T47D (cell line): ENCODE data around the gene ENPP1.
"Not testable (repeated sequence)": the region's sequence is repeated elsewhere in the genome, so short reads cannot be mapped to it uniquely, and the experiment has no call there.

Source experiments
- DNase-seq, 2 experiments: peaks; one replicate each; pipeline versions ENCODE4 v3.0.0 to v3.0.0-alpha.2; 2011 to 2012; ENCODE audit warnings: low read depth in 1 of 2, low spot score in 1 of 2
- JUND ChIP-seq: IDR thresholded peaks from 2 replicates; pipeline ENCODE4 v1.6.1; 2012; ENCODE audit warnings: low read depth
- in situ Hi-C: cut with HindIII; loops from 2 replicates; pipeline ENCODE4 v1.10.0; 2016; ENCODE audit warnings: low sequenced_read_pairs, low pct_unique_long_range_greater_than_20kb

The ENPP1 gene

DNA sequence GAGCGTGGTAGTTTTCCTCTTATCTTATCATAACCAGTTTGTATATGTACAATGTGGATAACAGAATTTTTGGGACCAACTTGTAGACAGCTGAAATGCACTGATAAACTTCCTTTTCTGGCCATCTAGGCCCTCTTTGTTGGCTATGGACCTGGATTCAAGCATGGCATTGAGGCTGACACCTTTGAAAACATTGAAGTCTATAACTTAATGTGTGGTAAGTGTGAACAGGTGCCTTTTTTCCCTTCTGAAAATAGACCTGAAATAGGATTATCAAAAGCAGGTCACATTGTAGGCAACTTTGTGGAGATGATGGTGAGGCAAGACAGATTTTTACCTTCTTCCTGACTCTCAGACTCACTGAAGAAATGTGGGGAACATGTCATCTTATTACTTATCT, 67.8 kb downstream of the ENPP1 start:
- in situ Hi-C loops = no loop called here
- no peak for DNase-seq
- TF ChIP-seq JUND = no peak

DNA sequence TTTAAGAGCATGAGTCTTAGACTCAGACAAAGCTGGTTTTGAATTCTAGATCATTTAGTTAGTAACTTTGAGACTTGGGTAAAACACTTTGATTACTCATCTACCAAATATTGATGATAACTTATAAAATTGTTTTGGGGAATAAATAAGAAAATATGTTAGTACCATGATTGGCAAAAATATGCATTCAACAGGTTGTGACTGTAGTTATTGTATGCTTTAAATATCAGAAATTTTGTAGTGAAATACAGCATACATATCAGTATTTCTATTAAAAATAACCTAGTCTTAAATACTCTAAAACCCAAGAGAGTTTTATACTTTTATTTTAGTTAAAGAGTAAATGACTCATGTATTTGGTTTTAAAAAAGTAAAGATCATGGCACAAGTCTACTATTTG, 68.7 kb downstream of the ENPP1 start:
- TF ChIP-seq JUND = no peak
- in situ Hi-C loops = no loop called here
- DNase-seq = no peak

DNA sequence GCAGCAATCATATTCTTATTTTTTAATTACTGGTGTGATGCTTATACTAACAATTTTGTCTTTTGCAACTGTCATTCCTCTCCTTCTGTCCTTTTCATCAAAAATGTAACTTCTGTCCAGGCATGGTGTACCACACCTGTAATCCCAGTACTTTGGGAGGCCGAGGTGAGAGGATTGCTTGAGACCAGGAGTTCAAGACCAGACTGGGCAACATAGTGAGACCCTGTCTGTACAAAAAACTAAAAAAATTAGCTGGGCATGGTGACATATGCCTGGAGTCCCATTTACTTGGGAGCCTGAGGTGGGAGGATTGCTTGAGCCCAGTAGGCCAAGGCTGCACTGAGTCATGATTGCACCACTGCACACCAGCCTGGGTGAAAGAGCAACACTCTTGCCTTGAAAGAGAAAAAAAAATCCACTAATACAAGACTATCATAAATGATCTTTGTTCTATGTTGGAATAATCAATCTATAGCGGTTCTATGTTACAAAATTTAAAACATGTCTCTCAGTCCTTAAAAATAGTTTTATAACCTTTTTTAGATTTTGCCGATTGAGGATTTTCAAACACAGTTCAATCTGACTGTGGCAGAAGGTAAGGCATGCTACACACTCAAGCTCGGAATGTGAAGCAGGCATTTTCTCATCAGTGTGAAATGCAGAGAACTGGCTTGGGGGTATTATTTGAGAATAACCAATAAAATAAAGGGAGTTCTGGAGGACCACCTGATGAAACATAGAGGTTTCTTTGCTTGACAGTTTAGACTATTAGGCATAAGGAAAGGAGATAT, 70.4 kb downstream of the ENPP1 start:
- no peak for DNase-seq
- in situ Hi-C loops = no loop called here
- TF ChIP-seq JUND = no peak

DNA sequence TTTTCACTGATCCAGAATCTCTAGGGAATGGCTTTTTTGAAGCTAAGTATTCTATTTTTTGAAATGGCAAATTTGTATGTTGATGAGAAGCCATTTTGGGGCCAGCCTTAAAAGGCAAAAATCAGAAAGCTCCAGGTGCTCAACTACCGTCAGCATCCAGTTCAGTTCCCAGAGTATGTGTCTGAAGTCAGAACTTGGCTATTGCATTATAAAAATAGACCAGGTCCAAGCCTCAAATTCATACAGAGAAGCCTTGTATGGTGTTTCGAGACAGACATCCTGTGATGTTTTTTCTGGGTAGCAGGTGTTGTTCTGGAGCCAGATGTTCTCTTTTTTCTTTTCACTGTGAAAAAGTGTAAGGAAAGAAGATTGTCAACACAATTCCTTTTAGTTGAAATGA, 75.2 kb downstream of the ENPP1 start:
- no peak for TF ChIP-seq JUND
- in situ Hi-C loops = no loop called here
- DNase-seq = no peak

DNA sequence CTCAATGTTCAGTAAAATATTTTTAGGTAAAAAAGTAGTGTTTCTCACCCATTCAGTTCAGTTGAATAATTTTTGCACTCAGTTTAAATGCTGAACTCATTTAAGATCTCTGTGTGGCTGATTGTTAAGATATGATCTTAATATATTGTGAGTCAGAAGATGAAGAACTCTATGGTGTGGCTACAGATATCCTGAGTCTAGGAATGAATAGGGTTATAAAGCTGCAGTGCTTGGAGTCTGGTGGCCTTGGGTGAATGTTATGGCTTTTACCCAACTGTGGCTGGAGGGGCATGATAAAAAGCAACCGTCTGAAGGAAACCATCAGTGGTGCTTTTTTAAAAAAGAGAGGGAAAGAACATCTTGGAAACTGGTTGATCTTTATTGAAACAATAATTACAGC, 77.4 kb downstream of the ENPP1 start:
- in situ Hi-C loops = no loop called here
- no peak for TF ChIP-seq JUND

DNA sequence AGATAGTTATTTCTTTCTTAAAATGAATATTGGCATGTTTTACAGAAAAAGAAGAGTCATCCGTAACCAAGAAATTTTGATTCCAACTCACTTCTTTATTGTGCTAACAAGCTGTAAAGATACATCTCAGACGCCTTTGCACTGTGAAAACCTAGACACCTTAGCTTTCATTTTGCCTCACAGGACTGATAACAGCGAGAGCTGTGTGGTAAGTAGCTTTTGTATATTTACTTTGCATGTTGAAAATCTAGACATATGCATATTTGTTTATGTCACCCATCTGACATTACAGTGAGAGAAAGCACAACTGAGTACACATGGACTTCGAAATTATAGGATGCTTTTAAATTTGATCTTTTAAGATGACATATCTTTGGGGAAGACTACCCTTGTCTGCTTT, 78.7 kb downstream of the ENPP1 start:
- in situ Hi-C loops = no loop called here
- no peak for TF ChIP-seq JUND
- no peak for DNase-seq

More for the DNA sequence above, 77.4 kb downstream of the ENPP1 start:
- no peak for DNase-seq

DNA sequence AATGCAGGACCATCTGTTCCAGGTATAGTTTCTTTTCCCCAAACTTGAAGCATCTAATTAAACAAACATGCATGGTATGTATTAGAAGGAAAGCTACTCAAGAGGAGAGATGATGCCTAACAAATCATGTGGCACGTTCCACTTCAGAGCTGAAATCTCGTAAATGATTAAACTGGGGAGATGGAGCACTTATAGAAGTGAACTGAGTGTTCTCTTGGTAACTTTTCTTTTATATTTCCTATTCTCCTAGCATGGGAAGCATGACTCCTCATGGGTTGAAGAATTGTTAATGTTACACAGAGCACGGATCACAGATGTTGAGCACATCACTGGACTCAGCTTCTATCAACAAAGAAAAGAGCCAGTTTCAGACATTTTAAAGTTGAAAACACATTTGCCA, 82.3 kb downstream of the ENPP1 start:
- no peak for DNase-seq
- in situ Hi-C loops = no loop called here
- no peak for TF ChIP-seq JUND

DNA sequence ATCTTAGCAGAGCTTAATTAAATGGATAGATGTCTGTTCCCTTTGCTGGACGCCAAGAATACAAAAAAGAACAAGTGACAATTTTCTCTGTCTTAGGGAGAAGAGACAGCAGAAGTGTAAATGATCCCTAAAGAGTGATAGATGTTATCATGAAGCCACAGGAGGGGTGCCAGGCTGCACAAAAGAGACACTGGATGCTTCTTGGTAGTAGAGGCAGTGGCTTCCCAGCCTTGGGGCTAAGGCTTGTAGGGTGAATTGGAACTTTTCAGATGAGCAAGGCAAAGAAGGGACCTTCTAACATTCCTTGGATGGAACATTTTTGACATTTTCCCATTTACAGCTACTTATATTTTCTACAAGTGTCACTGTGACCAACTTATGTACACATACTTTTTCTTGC, 85.4 kb downstream of the ENPP1 start:
- DNase-seq = no peak
- no peak for TF ChIP-seq JUND
- in situ Hi-C loops = no loop called here

DNA sequence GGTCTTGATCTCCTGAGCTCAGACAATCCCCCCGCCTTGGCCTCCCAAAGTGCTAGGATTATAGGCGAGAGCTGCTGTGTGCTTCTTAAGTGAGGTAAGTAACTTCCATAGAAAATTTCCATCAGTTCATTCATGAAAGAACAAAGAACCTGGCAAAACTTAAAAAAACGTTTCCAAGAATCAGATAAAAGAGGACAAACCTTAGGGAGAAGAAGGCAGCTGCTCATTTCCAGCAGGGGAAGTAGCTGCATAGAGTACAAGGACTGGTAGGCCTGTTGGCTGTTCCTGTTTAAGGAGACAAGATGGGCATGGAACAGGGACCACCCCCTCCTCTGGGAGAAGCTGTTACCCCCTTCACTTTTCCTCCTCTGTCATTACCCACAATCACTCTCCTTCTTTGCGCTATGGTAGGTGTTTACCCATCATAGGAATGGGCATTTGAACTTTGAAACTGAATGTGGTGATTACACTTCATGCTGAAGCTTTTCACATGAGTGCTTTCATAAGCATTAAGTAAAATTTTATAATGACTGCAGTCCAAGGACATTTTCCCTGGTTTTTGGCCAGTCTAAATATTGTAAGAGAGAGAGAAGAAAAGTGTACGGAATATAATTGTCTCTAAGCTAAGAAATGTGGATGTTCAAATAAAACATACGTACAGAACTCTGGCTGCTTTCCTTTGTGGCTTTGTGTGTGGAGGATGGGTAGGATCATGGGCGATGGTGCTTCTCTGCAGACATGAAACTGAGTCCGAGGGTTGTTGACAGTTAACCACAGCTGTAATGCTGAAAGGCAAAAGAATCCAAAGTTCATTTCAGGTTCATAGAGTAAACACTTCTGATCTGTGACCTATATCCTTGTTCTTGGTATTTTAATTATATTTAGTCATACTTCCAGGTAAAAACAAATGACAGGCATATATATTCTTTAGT, 86.9 kb downstream of the ENPP1 start:
- TF ChIP-seq JUND = no peak
- in situ Hi-C loops = no loop called here
- DNase-seq = peak in 1 of 2 experiments; percentile 29

DNA sequence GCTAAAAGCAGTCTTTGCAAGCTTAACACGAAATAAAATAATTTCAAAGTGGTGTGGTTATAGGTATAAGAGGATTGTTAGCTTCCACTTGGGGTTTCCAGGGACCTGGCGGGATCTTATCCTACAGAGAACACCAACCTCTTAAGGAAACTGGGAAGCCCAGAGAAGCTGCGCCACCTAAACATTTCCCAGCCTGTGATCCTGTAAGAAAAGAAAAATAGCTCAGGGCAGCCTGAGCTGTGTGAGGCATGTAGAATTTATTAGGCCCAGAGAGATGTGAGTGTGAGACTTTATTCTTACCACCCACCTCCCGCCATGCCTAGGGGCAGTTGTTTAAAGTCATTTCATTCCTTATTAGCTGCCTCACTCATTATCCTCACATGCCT, 89.2 kb downstream of the ENPP1 start:
- no peak for DNase-seq
- in situ Hi-C loops = no loop called here
- no peak for TF ChIP-seq JUND

DNA sequence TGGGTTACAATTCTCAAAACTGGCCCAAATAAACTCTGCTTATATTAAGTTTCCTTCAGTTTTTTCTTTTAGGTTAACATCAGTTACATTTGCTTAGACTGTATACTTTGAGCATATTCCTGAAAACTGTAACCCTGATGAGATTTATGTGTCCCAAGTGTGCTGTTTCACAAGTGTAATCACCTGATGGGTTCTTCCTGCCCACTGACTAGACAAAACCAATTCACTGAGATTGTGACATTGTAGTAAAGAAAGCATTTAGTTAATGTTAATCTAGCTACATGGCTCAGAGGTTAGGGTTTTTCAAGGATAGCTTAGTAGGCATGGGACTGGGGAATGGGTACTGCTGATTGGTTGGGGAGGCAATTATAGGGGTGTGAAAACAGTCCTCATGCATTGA, 89.8 kb downstream of the ENPP1 start:
- no peak for TF ChIP-seq JUND
- in situ Hi-C loops = no loop called here
- DNase-seq = no peak

DNA sequence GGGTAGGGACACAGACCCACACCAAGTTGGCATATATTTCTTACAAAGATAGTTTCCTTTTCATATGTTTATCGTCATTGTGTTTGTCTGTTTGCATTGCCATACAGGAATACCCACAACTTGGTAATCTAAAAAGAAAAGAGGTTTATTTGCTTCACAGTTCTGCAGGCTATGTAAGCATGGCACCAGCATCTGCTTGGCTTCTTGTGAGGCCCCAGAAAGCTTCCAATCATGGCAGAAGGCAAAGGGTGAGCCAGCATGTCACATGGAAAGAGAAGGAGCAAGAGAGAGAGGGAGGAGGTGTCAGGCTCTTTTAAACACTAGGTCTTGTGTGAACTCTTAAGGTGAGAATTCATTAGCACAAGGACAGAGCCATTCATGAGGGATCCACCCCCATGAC, 90.9 kb downstream of the ENPP1 start:
- no peak for TF ChIP-seq JUND
- no peak for DNase-seq
- in situ Hi-C loops = no loop called here

DNA sequence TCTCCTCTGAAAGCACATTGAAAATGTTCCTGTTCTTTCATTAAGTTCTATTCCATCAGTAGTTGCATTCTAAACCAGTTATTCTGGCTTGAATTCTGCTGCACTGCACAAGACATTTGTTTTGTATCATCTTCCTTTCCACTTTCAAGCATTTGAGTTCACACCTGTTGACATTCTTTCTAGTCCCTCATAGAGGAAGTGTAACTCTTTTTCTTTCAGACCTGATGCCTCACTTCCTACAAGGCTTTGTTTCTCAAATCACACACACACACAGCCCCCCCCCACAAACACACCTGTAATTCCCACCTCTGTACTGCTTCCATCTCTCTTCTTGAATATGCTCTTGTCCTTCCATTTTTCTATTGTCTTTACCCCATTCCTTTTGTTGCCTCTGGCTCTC, 92.4 kb downstream of the ENPP1 start:
- no peak for DNase-seq
- in situ Hi-C loops = no loop called here
- TF ChIP-seq JUND = no peak

DNA sequence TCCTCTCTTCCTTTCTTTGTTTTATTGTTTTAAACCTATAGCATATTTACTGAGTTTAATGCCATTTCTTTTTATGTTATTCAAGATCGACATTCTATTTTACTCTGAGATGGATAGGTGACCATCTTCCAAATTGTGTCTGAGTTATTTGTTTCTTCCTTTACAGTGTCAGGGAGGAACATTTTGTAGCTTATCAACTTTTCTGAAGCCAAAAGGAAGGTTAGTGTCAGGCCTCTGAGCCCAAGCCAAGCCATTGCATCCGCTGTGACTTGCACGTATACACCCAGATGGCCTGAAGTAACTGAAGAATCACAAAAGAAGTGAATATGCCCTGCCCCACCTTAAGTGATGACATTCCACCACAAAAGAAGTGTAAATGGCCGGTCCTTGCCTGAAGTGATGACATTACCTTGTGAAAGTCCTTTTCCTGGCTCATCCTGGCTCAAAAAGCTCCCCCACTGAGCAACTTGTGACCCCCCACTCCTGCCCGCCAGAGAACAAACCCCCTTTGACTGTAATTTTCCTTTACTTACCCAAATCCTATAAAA, 93.6 kb downstream of the ENPP1 start:
- DNase-seq, in situ Hi-C loops: not testable (repeated sequence)

DNA sequence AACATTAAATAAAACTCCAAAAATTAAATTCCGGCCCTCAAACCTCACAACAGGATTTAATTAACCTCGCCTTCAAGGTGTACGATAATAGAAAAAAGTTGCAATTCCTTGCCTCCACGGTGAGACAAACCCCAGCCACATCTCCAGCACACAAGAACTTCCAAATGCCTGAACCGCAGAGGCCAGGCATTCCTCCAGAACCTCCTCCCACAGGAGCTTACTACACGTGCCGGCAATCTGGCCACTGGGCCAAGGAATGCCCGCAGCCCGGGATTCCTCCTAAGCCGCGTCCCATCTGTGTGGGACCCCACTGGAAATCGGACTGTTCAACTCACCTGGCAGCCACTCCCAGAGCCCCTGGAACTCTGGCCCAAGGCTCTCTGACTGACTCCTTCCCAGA, 95.9 kb downstream of the ENPP1 start:
- DNase-seq, in situ Hi-C loops: not testable (repeated sequence)

DNA sequence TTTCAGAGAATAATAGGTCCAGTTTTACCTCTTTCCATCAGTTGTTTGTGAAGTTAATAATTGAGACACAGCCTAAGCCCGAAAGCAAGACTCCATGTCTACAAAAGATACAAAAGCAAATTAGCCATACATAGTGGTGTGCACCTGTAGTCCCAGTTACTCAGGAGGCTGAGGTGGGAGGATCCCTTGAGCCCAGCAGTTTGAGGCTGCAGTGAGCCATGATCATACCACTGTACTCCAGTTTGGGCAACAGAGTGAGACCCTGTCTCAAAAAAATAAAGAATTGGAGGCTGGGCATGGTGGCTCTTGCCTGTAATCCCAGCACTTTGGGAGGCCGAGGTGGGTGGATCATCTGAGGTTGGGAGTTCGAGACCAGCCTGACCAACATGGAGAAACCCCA, 101.0 kb downstream of the ENPP1 start:
- DNase-seq, in situ Hi-C loops: not testable (repeated sequence)
